Heart right ventricle (tissue), 16 donors: Measurements from ENCODE around the gene DMBT1. TPM values are rescaled to one million over a fixed set of nuclear protein-coding genes. Genes with fewer than 3 reads are reported as not detected.

ENCODE experiments used
- ATAC-seq, 8 donors: fragments of 200-7000 bp; cut with Tn5 transposase; one replicate each; pipeline ENCODE4 v1.9.1; 2020; ENCODE audit warnings: mild to moderate bottlenecking in 8 of 8, moderate library complexity in 8 of 8, moderate number of reproducible peaks in 1 of 8
- DNase-seq, 2 donors: peaks; one replicate each; pipeline ENCODE4 v3.0.0-alpha.2; 2020
- H3K27ac ChIP-seq, 10 donors: fragments of 200-600 bp; sonication (generic) in 2 of 10; one replicate each; pipeline versions ENCODE4 v1.5.0 to v1.8.0; 2020 to 2022; ENCODE audit warnings: mild to moderate bottlenecking in 3 of 10
- H3K27me3 ChIP-seq, 7 donors: fragments of 200-600 bp; one replicate each; pipeline ENCODE4 v1.8.0; 2021 to 2022; ENCODE audit warnings: mild to moderate bottlenecking in 2 of 7
- H3K36me3 ChIP-seq, 9 donors: fragments of 200-600 bp; sonication (generic) in 1 of 9; one replicate each; pipeline versions ENCODE4 v1.5.0 to v1.8.0; 2020 to 2022; ENCODE audit warnings: mild to moderate bottlenecking in 2 of 9
- H3K4me1 ChIP-seq, 9 donors: fragments of 200-600 bp; sonication (generic) in 1 of 9; one replicate each; pipeline versions ENCODE4 v1.5.0 to v1.8.0; 2020 to 2022; ENCODE audit warnings: mild to moderate bottlenecking in 4 of 9
- H3K4me3 ChIP-seq, 10 donors: fragments of 200-600 bp; sonication (generic) in 2 of 10; one replicate each; pipeline versions ENCODE4 v1.5.0 to v1.8.0; 2020 to 2022; ENCODE audit warnings: mild to moderate bottlenecking in 7 of 10, moderate library complexity in 2 of 10
- H3K9me3 ChIP-seq, 11 donors: fragments of 200-600 bp in 10 of 11; sonication (generic) in 2 of 11; one replicate each; pipeline versions ENCODE4 v1.5.0 to v1.8.0; 2013 to 2022; ENCODE audit warnings: mild to moderate bottlenecking in 2 of 11, control low read depth in 1 of 11, moderate library complexity in 1 of 11
- WGBS, 2 donors: extraction: QIAGEN DNeasy Blood & Tissue Kit; methylation state at CpG; one replicate each; pipeline ENCODE4 v1.1.7; 2013; ENCODE audit warnings: inconsistent platforms in 1 of 2; 5-methylcytosine and 5-hydroxymethylcytosine counted together
- intact Hi-C, 10 donors: fragments of 100-400 bp; cut with DNase I; formaldehyde crosslinking; loops; one replicate each; pipeline versions ENCODE4 v1.11.1 to v1.14.2; 2022
- polyA plus RNA-seq, 2 donors: library from polyadenylated mRNA; stranded (reverse); fragments of 200-250 nt; gene quantifications; one replicate each; pipeline ENCODE4 v1.2.3, GENCODE V29; 2013
- total RNA-seq, 10 donors: library from RNA; stranded (reverse); fragmentation: NEBNext Ultra II Directional in 3 of 10; extraction: Animal tissue kit (Norgen Biotek cat#: 25700) in 3 of 10; gene quantifications; one replicate each; pipeline versions ENCODE4 v1.2.1 to v1.2.4, GENCODE V29; 2021 to 2023
- TF ChIP-seq, protein P1 (sequence below), 9 donors: fragments of 200-600 bp; sonication (generic) in 2 of 9; IDR thresholded peaks; one replicate each; pipeline versions ENCODE4 v1.5.0 to v1.8.0; 2021 to 2022; ENCODE audit warnings: antibody characterized with exemption in 9 of 9, mild to moderate bottlenecking in 5 of 9, moderate library complexity in 1 of 9
- donor health status: Arrhythmogenic right ventricular cardiomyopathy.
- donor health status: ischemic (EF 13 %, LVEDD 7.1; RV severe dilation, severe dysfunction).
- donor health status: healthy with polysubstance abuse.
- donor health status: DM: no; HTN: yes; CAD: no.
- donor health status: DM: no; HTN: no; CAD: no.
- donor health status: ischemic (EF 25% LVEDD 6.9; RV normal size, moderate dysfunction).
- donor health status: ischemic (EF 25% LVEDD 5.7; RV mildly dilated, moderate dysfunction).
- donor health status: healthy.
- donor health status: DM: yes; HTN: yes; CAD: no.
- donor health status: Ischemic cardiomyopathy.
- donor health status: ischemic (EF 35%, LVEDD 5.7; RV mildly dilated, moderate dysfunction).
- donor health status: nonischemic (EF 11% LVEDD 7.7; RV severe dilation, severe dysfunction).
- donor health status: DM: yes; HTN: yes; CAD: no.
- donor health status: PGD.
- donor health status: ischemic (EF 29% LVEDD 5.4; RV normal size, mild dysfunction).
- donor health status: nonischemic (EF 23%, LVEDD 6.1; RV moderate dilation, normal function).

The DMBT1 gene
- total and polyA plus RNA-seq, 12 donors = 0.01 to 0.18 (median 0.05) TPM; not detected in 9

GRCh38 chr10:122561212-122561611 is 658 bp downstream of the DMBT1 start:
- Histone ChIP-seq H3K4me1 (peaks cover 0 to 6% (median 0%) of the 10 kb centered on the region in 9 donors), H3K4me3 (no peak overlapping the region), H3K27ac (no peak overlapping the region), H3K27me3 (peaks cover 0 to 52% (median 9%) of the 10 kb centered on the region in 7 donors), H3K9me3 (no peaks in the 10 kb centered on the region), H3K36me3 (no peaks in the 10 kb centered on the region)
- TF ChIP-seq, protein P1, sequence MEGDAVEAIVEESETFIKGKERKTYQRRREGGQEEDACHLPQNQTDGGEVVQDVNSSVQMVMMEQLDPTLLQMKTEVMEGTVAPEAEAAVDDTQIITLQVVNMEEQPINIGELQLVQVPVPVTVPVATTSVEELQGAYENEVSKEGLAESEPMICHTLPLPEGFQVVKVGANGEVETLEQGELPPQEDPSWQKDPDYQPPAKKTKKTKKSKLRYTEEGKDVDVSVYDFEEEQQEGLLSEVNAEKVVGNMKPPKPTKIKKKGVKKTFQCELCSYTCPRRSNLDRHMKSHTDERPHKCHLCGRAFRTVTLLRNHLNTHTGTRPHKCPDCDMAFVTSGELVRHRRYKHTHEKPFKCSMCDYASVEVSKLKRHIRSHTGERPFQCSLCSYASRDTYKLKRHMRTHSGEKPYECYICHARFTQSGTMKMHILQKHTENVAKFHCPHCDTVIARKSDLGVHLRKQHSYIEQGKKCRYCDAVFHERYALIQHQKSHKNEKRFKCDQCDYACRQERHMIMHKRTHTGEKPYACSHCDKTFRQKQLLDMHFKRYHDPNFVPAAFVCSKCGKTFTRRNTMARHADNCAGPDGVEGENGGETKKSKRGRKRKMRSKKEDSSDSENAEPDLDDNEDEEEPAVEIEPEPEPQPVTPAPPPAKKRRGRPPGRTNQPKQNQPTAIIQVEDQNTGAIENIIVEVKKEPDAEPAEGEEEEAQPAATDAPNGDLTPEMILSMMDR (IDR thresholded peaks at IDR 0.05) = no peak
- ATAC-seq (no peak), DNase-seq (no peak)
- intact Hi-C loops = loop anchor here in 8 of 10 donors (5.0 to 10.0 kb wide), 6 partner anchors 34 to 259 kb away; partner anchors contain the start of gene HTRA1 (in 1 of the 8)
- WGBS, 2 donors = 50% methylated on average over 6 of the region's 6 CpGs

GRCh38 chr10:122561792-122562191 is 1.2 kb downstream of the DMBT1 start:
- TF ChIP-seq, protein P1 (IDR thresholded peaks at IDR 0.05) = no peak
- H3K27me3 ChIP-seq = peaks cover 0 to 46% (median 9%) of the 10 kb centered on the region in 7 donors
- no peaks in the 10 kb centered on the region for H3K36me3 ChIP-seq
- H3K4me3 ChIP-seq = no peak overlapping the region
- ATAC-seq (no peak), DNase-seq (no peak)
- peaks cover 0 to 6% (median 0%) of the 10 kb centered on the region in 9 donors for H3K4me1 ChIP-seq
- no peak overlapping the region for H3K27ac ChIP-seq
- intact Hi-C loops = loop anchor here in 8 of 10 donors (2.0 to 10.0 kb wide), 7 partner anchors 34 to 263 kb away; partner anchors contain the start of gene HTRA1 (in 1 of the 8)
- H3K9me3 ChIP-seq = no peaks in the 10 kb centered on the region

DNA sequence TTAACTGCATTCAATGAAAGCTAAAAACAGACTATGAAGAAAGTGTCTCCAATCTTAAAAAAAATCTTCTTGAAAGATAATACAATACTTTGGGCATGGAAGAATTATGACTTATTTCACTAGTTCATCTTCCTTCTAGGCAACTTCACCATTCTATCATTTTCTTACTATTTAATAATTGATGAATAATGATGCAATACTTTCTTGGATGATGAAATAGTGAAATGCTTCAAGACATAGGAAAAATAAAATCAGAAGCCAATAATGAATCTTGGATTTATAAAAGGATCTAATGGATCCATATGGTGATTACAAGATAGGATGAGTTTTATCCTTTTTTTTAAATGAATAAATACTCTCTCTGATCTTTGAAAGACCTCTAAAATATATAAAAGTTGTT is 4.4 kb downstream of the DMBT1 start:
- DNase-seq = no peak
- Histone ChIP-seq H3K36me3 (no peaks in the 10 kb centered on the region), H3K27me3 (peaks cover 0 to 34% (median 9%) of the 10 kb centered on the region in 7 donors), H3K27ac (no peak overlapping the region), H3K4me3 (no peak overlapping the region), H3K9me3 (no peaks in the 10 kb centered on the region), H3K4me1 (peaks cover 0 to 6% (median 0%) of the 10 kb centered on the region in 9 donors)
- intact Hi-C loops = loop anchor here (1.0 to 10.0 kb wide), 16 partner anchors 38 to 268 kb away; partner anchors contain the start of gene HTRA1 (in 2 of the 10)
- TF ChIP-seq, protein P1 (IDR thresholded peaks at IDR 0.05) = no peak
- no peak for ATAC-seq

DNA sequence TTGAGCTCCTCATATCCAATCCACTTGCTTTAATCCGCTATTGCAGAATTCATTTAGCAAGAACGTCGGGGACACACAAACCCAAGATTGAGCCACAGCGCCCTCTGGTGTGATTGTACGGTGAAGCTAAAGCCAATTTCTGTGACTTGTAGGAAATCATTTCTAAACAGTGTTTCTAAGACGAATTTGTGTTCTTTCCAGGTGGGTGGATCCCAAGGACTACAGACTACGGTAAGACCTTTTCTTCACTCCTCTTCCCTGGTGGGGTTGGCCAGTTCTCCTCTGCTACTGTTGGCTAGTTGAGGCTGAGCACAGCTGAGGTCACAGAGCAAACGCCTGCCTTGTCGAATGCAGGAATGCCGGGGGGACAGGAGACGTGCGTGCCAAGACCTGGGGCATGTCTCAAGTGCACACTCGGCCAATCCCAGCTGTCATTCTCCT is 5.2 kb downstream of the DMBT1 start:
- peaks cover 0 to 6% (median 0%) of the 10 kb centered on the region in 9 donors for H3K4me1 ChIP-seq
- TF ChIP-seq, protein P1 (IDR thresholded peaks at IDR 0.05) = peak; percentile 80 to 92 (median 84)
- no peaks in the 10 kb centered on the region for H3K9me3 ChIP-seq
- peak overlapping the region in 5 of 10 donors; percentile 12 to 34 (median 30) for H3K4me3 ChIP-seq
- ATAC-seq = peak; percentile 32 to 66 (median 61)
- no peak overlapping the region for H3K27ac ChIP-seq
- H3K36me3 ChIP-seq = no peaks in the 10 kb centered on the region
- peak; percentile 77 to 82 for DNase-seq
- 12 to 20% methylated on average over 13 of the region's 13 CpGs for WGBS, 2 donors
- intact Hi-C loops = loop anchor here (1.0 to 10.0 kb wide), 16 partner anchors 38 to 268 kb away; partner anchors contain the start of gene HTRA1 (in 2 of the 10)
- H3K27me3 ChIP-seq = peaks cover 0 to 28% (median 9%) of the 10 kb centered on the region in 7 donors
